GM10248 (cell line): ENCODE measurements around the gene LY6G6C.

Source experiments
- CTCF ChIA-PET: fragments of 300-600 bp; sonication (Branson Sonifier 250); formaldehyde crosslinking; extraction: SDS; loops from one replicate; lab custom pipeline; 2021; ENCODE audit warnings: antibody characterized with exemption; lab: Yijun Ruan, JAX
- POLR2A ChIA-PET: fragments of 350-650 bp; sonication (Branson Sonifier 250); formaldehyde crosslinking; extraction: SDS; loops from one replicate; lab custom pipeline; 2020; ENCODE audit warnings: antibody characterized with exemption; lab: Yijun Ruan, JAX
- DNase-seq: peaks from one replicate; pipeline ENCODE4 v3.0.0; 2012; ENCODE audit errors: extremely low spot score
- CTCF ChIP-seq: IDR thresholded peaks from 2 replicates; pipeline ENCODE4 v1.5.1; 2012; ENCODE audit warnings: mild to moderate bottlenecking, low read depth; ENCODE audit errors: extremely low read depth, missing control alignments, control extremely low read depth

LY6G6C gene

DNA sequence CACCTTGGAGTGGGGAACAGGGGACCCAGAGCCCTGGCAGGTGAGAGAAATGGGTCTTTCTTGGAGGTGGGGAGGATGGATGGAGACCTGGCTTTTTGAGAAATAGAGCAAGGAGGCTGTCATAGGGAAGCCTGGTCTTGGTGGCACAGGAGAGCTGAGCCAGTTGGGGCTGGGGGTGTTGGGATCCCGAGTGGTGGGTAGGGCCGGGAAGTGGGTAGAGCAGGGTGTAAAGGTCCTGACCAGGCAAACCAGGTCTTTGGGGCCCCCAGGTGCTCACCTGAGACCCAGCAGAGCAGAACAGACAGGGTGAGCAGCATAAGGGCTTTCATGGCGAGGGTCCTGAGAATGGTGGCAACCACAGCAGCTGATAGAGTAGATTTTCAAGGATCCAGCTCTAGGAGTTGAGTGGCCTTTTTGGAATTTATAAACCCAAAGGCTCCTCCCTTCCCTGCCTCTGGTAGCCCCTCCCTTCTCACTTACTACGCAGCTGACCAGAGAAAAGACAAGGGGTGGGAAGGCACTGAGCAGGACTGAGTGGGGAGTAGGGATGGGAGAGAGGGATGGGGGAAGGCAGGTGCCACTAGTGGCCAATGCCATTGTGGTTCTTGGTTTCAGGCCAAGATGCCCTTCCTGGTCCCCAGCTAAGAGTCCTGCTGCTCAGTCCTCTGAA lies at the start of gene LY6G6C:
TSS of gene LY6G6C (minus strand) at position 396 of the 670 bp plus-strand sequence. CDS start at position 329, 67 bp downstream.
- DNase-seq: no peak
- POLR2A ChIA-PET: interaction anchor here (0.6 to 0.7 kb wide), 2 partner anchors 109 to 141 kb away, joined by 3 to 7 read pairs; partner anchors contain the start of gene NEU1
- CTCF ChIA-PET: interaction anchor here (0.8 to 1.3 kb wide), 2 partner anchors 8 to 10 kb away, joined by 3 to 6 read pairs; partner anchors contain the start of gene DDAH2
- TF ChIP-seq CTCF: no peak

DNA sequence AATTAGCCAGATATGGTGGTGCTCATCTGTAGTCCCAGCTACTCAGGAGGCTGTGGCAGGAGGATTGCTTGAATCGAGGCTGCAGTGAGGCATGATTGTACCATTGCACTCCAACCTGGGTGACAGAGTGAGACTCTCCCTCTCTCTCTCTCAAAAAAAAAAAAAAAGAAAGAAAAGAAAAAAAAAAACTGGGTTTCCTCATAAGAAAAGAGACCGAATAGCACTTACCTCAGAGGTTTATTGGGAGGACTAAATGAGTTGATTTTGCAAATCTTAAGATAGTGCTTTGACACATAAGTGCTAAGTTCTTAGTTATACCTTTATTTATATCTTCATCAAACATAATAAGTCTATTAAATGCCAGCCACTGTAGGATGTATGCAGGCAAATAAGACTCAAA lies 49.3 kb upstream of the LY6G6C start:
- no peak for DNase-seq
- POLR2A ChIA-PET: no interaction called here
- TF ChIP-seq CTCF: no peak
- CTCF ChIA-PET: interaction anchor here (1.0 to 4.0 kb wide), 16 partner anchors 9 to 196 kb away, joined by 3 to 73 read pairs (median 12); partner anchors contain the start of genes CLIC1, DDAH2, LSM2 and MSH5

- peak; percentile 92 for DNase-seq
- ChIA-PET CTCF (interaction anchor here (0.7 to 4.0 kb wide), 41 partner anchors 10 to 228 kb away, joined by 3 to 73 read pairs (median 5); partner anchors contain the start of genes CLIC1, DDAH2, DDX39B and GPANK1), POLR2A (interaction anchor here (0.8 to 1.6 kb wide), 4 partner anchors 11 to 45 kb away, joined by 3 read pairs; partner anchors contain the start of genes HSPA1A, HSPA1L, MSH5 and VARS1)
- TF ChIP-seq CTCF: peak; percentile 69
Observed at GRCh38 chr6:31769684-31770371, 48.3 kb upstream of the LY6G6C start.

- DNase-seq: no peak
- TF ChIP-seq CTCF: no peak
- ChIA-PET POLR2A (interaction anchor here (0.9 to 1.6 kb wide), 2 partner anchors 27 to 29 kb away, joined by 3 read pairs; partner anchors contain the start of genes MSH5 and VARS1), CTCF (interaction anchor here (1.1 to 4.0 kb wide), 24 partner anchors 9 to 217 kb away, joined by 3 to 73 read pairs (median 8); partner anchors contain the start of genes CLIC1, DDAH2, LSM2 and LY6G6F)
Observed at GRCh38 chr6:31768363-31769257, 47.1 kb upstream of the LY6G6C start.

DNA sequence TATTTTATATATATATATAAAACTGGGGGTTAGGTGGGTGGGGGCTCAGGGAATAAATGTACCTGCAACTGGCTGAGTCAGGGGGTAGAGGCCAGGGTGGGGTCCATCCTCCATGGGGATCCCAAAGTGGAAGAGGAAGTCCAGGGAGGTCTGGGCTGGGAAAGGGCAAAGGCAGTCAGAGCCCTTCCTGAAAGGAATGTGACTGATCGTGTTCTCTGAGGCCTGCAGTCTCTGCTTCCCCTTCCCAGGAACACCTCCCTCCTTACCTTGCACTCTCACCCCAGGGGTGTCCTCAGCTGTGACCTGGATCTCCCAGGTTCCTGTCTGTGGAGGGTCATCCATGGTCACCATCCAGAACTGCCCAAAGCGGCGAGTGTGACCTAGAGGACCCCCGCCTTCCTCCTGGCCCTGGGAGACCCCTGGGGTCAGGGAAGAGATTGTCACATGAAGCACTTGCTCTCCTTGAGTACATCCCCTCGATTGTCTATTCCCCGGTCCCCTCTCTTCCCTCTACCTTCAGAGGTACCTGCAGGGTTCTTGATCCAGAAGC lies 45.6 kb upstream of the LY6G6C start:
- POLR2A ChIA-PET: no interaction called here
- CTCF ChIA-PET: no interaction called here
- DNase-seq: no peak
- no peak for TF ChIP-seq CTCF
